Fibroblast of skin of right quadriceps (primary cell): Measurements from ENCODE around the gene JOSD1.

Experiments used
- DNase-seq: peaks from one replicate; pipeline ENCODE4 v3.0.0-alpha.2; 2013

Gene JOSD1

GRCh38 chr22:38700789-38701628 lies at the start of gene JOSD1:
Gene JOSD1, minus strand, starts transcription at chr22:38700943. Its CDS starts 956 bp downstream, at chr22:38699987.
- peak; percentile 95 for DNase-seq

- no peak for DNase-seq
These were observed 49.4 kb upstream of the JOSD1 start for GRCh38 chr22:38750104-38750503.

- no peak for DNase-seq
These were observed 47.9 kb upstream of the JOSD1 start for GRCh38 chr22:38748487-38749136.

GRCh38 chr22:38745676-38746460 lies 45.1 kb upstream of the JOSD1 start:
- DNase-seq: no peak

GRCh38 chr22:38744981-38745380 lies 44.2 kb upstream of the JOSD1 start:
- no peak for DNase-seq

- DNase-seq: no peak
These were observed 41.6 kb upstream of the JOSD1 start for GRCh38 chr22:38742176-38742942.

GRCh38 chr22:38741576-38741975 lies 40.8 kb upstream of the JOSD1 start:
- DNase-seq: no peak

GRCh38 chr22:38741166-38741565 lies 40.4 kb upstream of the JOSD1 start:
- DNase-seq: no peak

- DNase-seq: no peak
These were observed 40.0 kb upstream of the JOSD1 start for GRCh38 chr22:38740754-38741153.

- DNase-seq: no peak
These were observed 39.5 kb upstream of the JOSD1 start for GRCh38 chr22:38740116-38740723.

- DNase-seq: no peak
These were observed 38.7 kb upstream of the JOSD1 start for GRCh38 chr22:38739300-38740055.

GRCh38 chr22:38738475-38739070 lies 37.8 kb upstream of the JOSD1 start:
- no peak for DNase-seq

GRCh38 chr22:38737302-38738060 lies 36.7 kb upstream of the JOSD1 start:
- DNase-seq: peak; percentile 36

- no peak for DNase-seq
These were observed 35.5 kb upstream of the JOSD1 start for GRCh38 chr22:38736257-38736570.

GRCh38 chr22:38735465-38736256 lies 34.9 kb upstream of the JOSD1 start:
- DNase-seq: no peak

- no peak for DNase-seq
These were observed 34.4 kb upstream of the JOSD1 start for GRCh38 chr22:38735126-38735464.

- DNase-seq: no peak
These were observed 33.8 kb upstream of the JOSD1 start for GRCh38 chr22:38734421-38735100.

- no peak for DNase-seq
These were observed 33.1 kb upstream of the JOSD1 start for GRCh38 chr22:38733724-38734381.

GRCh38 chr22:38733329-38733723 lies 32.6 kb upstream of the JOSD1 start:
- DNase-seq: peak; percentile 15
